CD14-positive monocyte (primary cell): ENCODE data around the gene MARK4. TPM values are rescaled to one million over a fixed set of nuclear protein-coding genes. Genes with fewer than 3 reads are reported as not detected.
"Not testable (repeated sequence)": the region's sequence is repeated elsewhere in the genome, so short reads cannot be mapped to it uniquely, and the experiment has no call there.

Source experiments
- DNase-seq, 3 donors: peaks; one replicate each; pipeline ENCODE4 v3.0.0-alpha.2; 2011 to 2022
- H2AFZ ChIP-seq: 2 replicates; pipeline ENCODE4 v1.6.0; 2012; ENCODE audit warnings: mild to moderate bottlenecking, low read depth, low read length, inconsistent platforms; ENCODE audit not compliant: insufficient read depth, poor library complexity, severe bottlenecking
- H3K27ac ChIP-seq, 2 donors: 1 replicate in 1 of 2; 2 replicates in 1 of 2; pipeline ENCODE4 v1.5.1; 2012 to 2013; ENCODE audit warnings: low read length in 2 of 2, control low read depth in 1 of 2, inconsistent platforms in 1 of 2, low read depth in 1 of 2, mild to moderate bottlenecking in 1 of 2
- H3K27me3 ChIP-seq, 2 donors: one replicate each; pipeline versions ENCODE4 v1.6.0 to v1.6.1; 2011 to 2013; ENCODE audit warnings: low read length in 2 of 2; ENCODE audit not compliant: control insufficient read depth in 2 of 2, insufficient read depth in 2 of 2
- H3K36me3 ChIP-seq, 2 donors: replicated peaks in 1 of 2; 1 replicate in 1 of 2; 2 replicates in 1 of 2; pipeline versions ENCODE4 v1.5.1 to v1.6.1; 2012 to 2013; ENCODE audit warnings: low read length in 2 of 2, control low read depth in 1 of 2, inconsistent platforms in 1 of 2, mild to moderate bottlenecking in 1 of 2; ENCODE audit not compliant: insufficient read depth in 2 of 2, control insufficient read depth in 1 of 2
- H3K4me1 ChIP-seq, 2 donors: 1 replicate in 1 of 2; 2 replicates in 1 of 2; pipeline versions ENCODE4 v1.5.1 to v1.6.1; 2012 to 2013; ENCODE audit warnings: low read length in 2 of 2, control low read depth in 1 of 2, inconsistent platforms in 1 of 2, mild to moderate bottlenecking in 1 of 2, moderate library complexity in 1 of 2; ENCODE audit not compliant: insufficient read depth in 2 of 2, control insufficient read depth in 1 of 2
- H3K4me2 ChIP-seq: replicated peaks from 2 replicates; pipeline ENCODE3; 2012; ENCODE audit warnings: low read length, moderate library complexity, mild to moderate bottlenecking; ENCODE audit not compliant: poor library complexity, severe bottlenecking; ENCODE audit errors: extremely low read depth
- H3K4me3 ChIP-seq, 3 experiments: fragments of 200-600 bp in 1 of 3; sonication (generic) in 1 of 3; replicated peaks in 1 of 3; 1 replicate in 2 of 3; 2 replicates in 1 of 3; pipeline ENCODE4 v1.5.1; 2011 to 2013; ENCODE audit warnings: low read length in 3 of 3, mild to moderate bottlenecking in 3 of 3, control low read depth in 2 of 3, low read depth in 2 of 3, inconsistent platforms in 1 of 3, moderate library complexity in 1 of 3
- H3K79me2 ChIP-seq: 2 replicates; pipeline ENCODE4 v1.6.0; 2012; ENCODE audit warnings: mild to moderate bottlenecking, control low read depth, inconsistent platforms, low read length, moderate library complexity; ENCODE audit not compliant: insufficient read depth
- H3K9ac ChIP-seq: 2 replicates; pipeline ENCODE4 v1.6.0; 2017; ENCODE audit warnings: low read length, mild to moderate bottlenecking; ENCODE audit not compliant: insufficient read depth, poor library complexity, severe bottlenecking
- H3K9me3 ChIP-seq, 2 donors: replicated peaks in 1 of 2; 1 replicate in 1 of 2; 2 replicates in 1 of 2; pipeline versions ENCODE4 v1.5.1 to v1.6.1; 2012 to 2013; ENCODE audit warnings: low read length in 2 of 2, control low read depth in 1 of 2; ENCODE audit not compliant: control insufficient read depth in 1 of 2, insufficient read depth in 1 of 2
- H4K20me1 ChIP-seq: 2 replicates; pipeline ENCODE4 v1.6.0; 2012; ENCODE audit warnings: mild to moderate bottlenecking, low read length, control low read depth, moderate library complexity; ENCODE audit not compliant: insufficient read depth
- H3K27ac Mint-ChIP-seq, 7 donors: one replicate each; pipeline ENCODE4 v1.8.0; 2020; ENCODE audit warnings: mild to moderate bottlenecking in 7 of 7, mixed read lengths in 7 of 7, moderate library complexity in 6 of 7, inconsistent platforms in 2 of 7
- H3K27me3 Mint-ChIP-seq, 3 donors: one replicate each; pipeline ENCODE4 v1.8.0; 2021 to 2022; ENCODE audit warnings: low read depth in 3 of 3, mild to moderate bottlenecking in 3 of 3, mixed read lengths in 3 of 3, moderate library complexity in 3 of 3, inconsistent platforms in 1 of 3
- H3K36me3 Mint-ChIP-seq, 2 donors: one replicate each; pipeline ENCODE4 v1.8.0; 2020; ENCODE audit warnings: mixed read lengths in 2 of 2, inconsistent platforms in 1 of 2, mild to moderate bottlenecking in 1 of 2
- H3K4me1 Mint-ChIP-seq: one replicate; pipeline ENCODE4 v1.8.0; 2020; ENCODE audit warnings: mild to moderate bottlenecking, mixed read lengths
- H3K4me3 Mint-ChIP-seq, 2 donors: one replicate each; pipeline ENCODE4 v1.8.0; 2020; ENCODE audit warnings: mild to moderate bottlenecking in 2 of 2, mixed read lengths in 2 of 2, moderate library complexity in 1 of 2
- H3K9me3 Mint-ChIP-seq, 7 donors: one replicate each; pipeline ENCODE4 v1.8.0; 2020 to 2022; ENCODE audit warnings: mixed read lengths in 7 of 7, mild to moderate bottlenecking in 6 of 7, moderate library complexity in 6 of 7, inconsistent platforms in 2 of 7
- CTCF ChIP-seq: fragments of 200-600 bp; IDR thresholded peaks from one replicate; pipeline ENCODE4 v1.8.0; 2022; ENCODE audit warnings: antibody characterized with exemption, mild to moderate bottlenecking
- WGBS: methylation state at CpG from one replicate; pipeline ENCODE4 v1.1.5; 2013; ENCODE audit warnings: missing lambda C conversion rate; ENCODE audit not compliant: insufficient coverage; 5-methylcytosine and 5-hydroxymethylcytosine counted together
- intact Hi-C, 2 donors: fragments of 100-400 bp; cut with micrococcal nuclease; formaldehyde crosslinking; loops; one replicate each; pipeline versions ENCODE4 v1.15.0 to v1.15.1; 2023
- polyA plus RNA-seq, 3 donors: library from polyadenylated mRNA; depleted of rRNA in 1 of 3; unstranded in 2 of 3; stranded (reverse) in 1 of 3; fragments of 300-500 nt in 2 of 3; fragments of >200 nt in 1 of 3; fragmentation: Illumina TruSeq in 2 of 3; gene quantifications; 1 replicate in 2 of 3; 2 replicates in 1 of 3; pipeline ENCODE4 v1.2.3, GENCODE V29; 2012 to 2021

Gene MARK4
- polyA plus RNA-seq, 3 donors = 0.59 to 18.4 (median 0.69) TPM

GRCh38 chr19:45306518-45307027, 55.5 kb downstream of the MARK4 start:
- intact Hi-C loops = no loop called here
- no peak for TF ChIP-seq CTCF
- H3K4me3 ChIP-seq = no peak overlapping the region
- no peak overlapping the region for H3K9ac ChIP-seq
- Mint-ChIP-seq H3K27me3 (peaks cover 4 to 15% (median 7%) of the 10 kb centered on the region in 3 donors), H3K27ac (no peak overlapping the region), H3K36me3 (peaks cover 5 to 10% of the 10 kb centered on the region in 2 donors), H3K9me3 (peaks cover 2 to 11% (median 7%) of the 10 kb centered on the region in 7 donors), H3K4me1 (peaks cover 6% of the 10 kb centered on the region), H3K4me3 (no peak overlapping the region)
- no peak for DNase-seq
- no peaks in the 10 kb centered on the region for H3K27me3 ChIP-seq
- WGBS = 86% methylated on average over 14 of the region's 18 CpGs
- H2AFZ ChIP-seq = no peak overlapping the region
- H3K4me1 ChIP-seq = peaks cover 0 to 5% of the 10 kb centered on the region in 2 donors
- no peak overlapping the region for H3K4me2 ChIP-seq
- H3K79me2 ChIP-seq = no peaks in the 10 kb centered on the region
- H3K36me3 ChIP-seq = no peaks in the 10 kb centered on the region
- H3K27ac ChIP-seq = no peak overlapping the region
- no peaks in the 10 kb centered on the region for H4K20me1 ChIP-seq
- H3K9me3 ChIP-seq = peaks cover 0 to 4% of the 10 kb centered on the region in 2 donors

DNA sequence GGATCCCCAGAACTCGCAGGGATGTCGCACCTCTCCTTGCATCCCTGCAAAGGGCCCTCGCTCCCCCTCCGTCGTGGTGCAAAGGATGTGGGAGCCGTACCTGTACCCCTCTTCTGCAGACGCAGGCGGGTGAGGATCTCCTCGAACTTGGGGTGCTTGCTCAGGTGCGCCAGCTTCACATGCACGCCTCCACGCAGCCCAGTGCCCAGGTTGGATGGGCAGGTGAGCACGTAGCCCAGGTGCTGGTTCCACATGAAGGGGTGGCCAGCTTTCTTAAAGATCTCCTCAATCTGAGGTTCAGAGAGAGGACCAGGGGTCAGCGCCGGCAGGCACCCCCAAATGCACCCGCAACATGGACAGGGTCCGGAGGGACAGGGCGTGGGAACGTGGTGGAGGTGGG, 56.3 kb downstream of the MARK4 start:
- Mint-ChIP-seq H3K4me3 (no peak overlapping the region), H3K9me3 (peaks cover 2 to 11% (median 7%) of the 10 kb centered on the region in 7 donors)

DNA sequence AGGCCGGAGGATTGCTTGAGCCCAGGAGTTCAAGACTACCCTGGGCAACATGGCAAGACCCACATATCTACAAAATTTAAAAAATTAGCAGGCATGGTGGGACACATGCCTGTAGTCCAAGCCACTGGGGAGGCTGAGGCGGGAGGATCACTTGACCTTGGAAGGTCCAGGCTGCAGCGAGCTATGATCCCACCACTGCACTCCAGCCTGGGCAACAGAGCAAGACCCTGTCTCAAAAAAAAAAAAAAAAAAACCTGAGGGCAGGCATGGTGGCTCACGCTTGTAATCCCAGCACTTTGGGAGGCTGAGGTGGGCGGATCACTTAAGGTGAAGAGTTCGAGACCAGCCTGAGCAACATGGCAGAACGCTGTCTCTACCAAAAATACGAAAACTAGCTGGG, 58.3 kb downstream of the MARK4 start:
- H3K9me3 ChIP-seq, DNase-seq, H3K4me2 ChIP-seq, H3K9ac ChIP-seq, H3K4me3 ChIP-seq, H3K36me3 Mint-ChIP-seq, H3K9me3 Mint-ChIP-seq, intact Hi-C loops, H3K27me3 ChIP-seq, H2AFZ ChIP-seq, H4K20me1 ChIP-seq, H3K4me1 ChIP-seq, H3K4me3 Mint-ChIP-seq, H3K79me2 ChIP-seq, H3K27ac ChIP-seq, H3K36me3 ChIP-seq: not testable (repeated sequence)
- Mint-ChIP-seq H3K27me3 (peaks cover 4 to 17% (median 15%) of the 10 kb centered on the region in 3 donors), H3K27ac (peak overlapping the region in 1 of 7 donors; percentile 16), H3K4me1 (peaks cover 13% of the 10 kb centered on the region)
- WGBS = 97% methylated on average over 7 of the region's 8 CpGs

More for the DNA sequence above, 56.3 kb downstream of the MARK4 start:
- no peak overlapping the region for H2AFZ ChIP-seq
- H3K9me3 ChIP-seq = peaks cover 0 to 4% of the 10 kb centered on the region in 2 donors
- no peak for DNase-seq
- H3K79me2 ChIP-seq = no peaks in the 10 kb centered on the region
- peaks cover 3 to 9% of the 10 kb centered on the region in 2 donors for H3K4me1 ChIP-seq
- Mint-ChIP-seq H3K27me3 (peaks cover 4 to 15% (median 7%) of the 10 kb centered on the region in 3 donors), H3K27ac (no peak overlapping the region), H3K4me1 (peaks cover 10% of the 10 kb centered on the region), H3K36me3 (peaks cover 4 to 5% of the 10 kb centered on the region in 2 donors)
- WGBS = 87% methylated on average over 19 of the region's 19 CpGs
- no peak overlapping the region for H3K27ac ChIP-seq
- intact Hi-C loops = no loop called here
- no peak overlapping the region for H3K9ac ChIP-seq
- TF ChIP-seq CTCF = no peak
- no peaks in the 10 kb centered on the region for H3K27me3 ChIP-seq
- no peaks in the 10 kb centered on the region for H4K20me1 ChIP-seq
- H3K36me3 ChIP-seq = no peaks in the 10 kb centered on the region
- H3K4me2 ChIP-seq = no peak overlapping the region
- no peak overlapping the region for H3K4me3 ChIP-seq
